ENCODE results near the gene CPHXL.

The CPHXL gene

GRCh38 chr16:75726390-75726789 lies at the start of gene CPHXL:
CPHXL (minus strand) TSS chr16:75726490; CDS start chr16:75726442, 48 bp downstream.
- no peak for TF ChIP-seq CTCF (IDR thresholded peaks at IDR 0.05)

- TF ChIP-seq CTCF (IDR thresholded peaks at IDR 0.05), result no peak
Measured at GRCh38 chr16:75774197-75774596, 47.9 kb upstream of the CPHXL start.

- no peak for TF ChIP-seq CTCF (IDR thresholded peaks at IDR 0.05)
Measured at GRCh38 chr16:75770051-75770450, 43.8 kb upstream of the CPHXL start.

- peak; percentile 87 for TF ChIP-seq CTCF (IDR thresholded peaks at IDR 0.05)
Measured at GRCh38 chr16:75764154-75764768, 38.0 kb upstream of the CPHXL start.

- no peak for TF ChIP-seq CTCF (IDR thresholded peaks at IDR 0.05)
Measured at GRCh38 chr16:75763204-75763603, 36.9 kb upstream of the CPHXL start.

GRCh38 chr16:75762746-75763145 lies 36.5 kb upstream of the CPHXL start:
- TF ChIP-seq CTCF (IDR thresholded peaks at IDR 0.05), result no peak

- no peak for TF ChIP-seq CTCF (IDR thresholded peaks at IDR 0.05)
Measured at GRCh38 chr16:75761108-75761507, 34.8 kb upstream of the CPHXL start.

- TF ChIP-seq CTCF (IDR thresholded peaks at IDR 0.05), result no peak
Measured at GRCh38 chr16:75760018-75760519, 33.8 kb upstream of the CPHXL start.
